Measurements from ENCODE around the gene CYB561. TPM values are rescaled to one million over a fixed set of nuclear protein-coding genes. Genes with fewer than 3 reads are reported as not detected.

CYB561 gene
- total and polyA plus RNA-seq, 9 of the 15 experiments (the other 6 are each of a cell fraction or from before 2014, with no cell fraction given) = 4.0 to 30.8 (median 17.4) TPM

DNA sequence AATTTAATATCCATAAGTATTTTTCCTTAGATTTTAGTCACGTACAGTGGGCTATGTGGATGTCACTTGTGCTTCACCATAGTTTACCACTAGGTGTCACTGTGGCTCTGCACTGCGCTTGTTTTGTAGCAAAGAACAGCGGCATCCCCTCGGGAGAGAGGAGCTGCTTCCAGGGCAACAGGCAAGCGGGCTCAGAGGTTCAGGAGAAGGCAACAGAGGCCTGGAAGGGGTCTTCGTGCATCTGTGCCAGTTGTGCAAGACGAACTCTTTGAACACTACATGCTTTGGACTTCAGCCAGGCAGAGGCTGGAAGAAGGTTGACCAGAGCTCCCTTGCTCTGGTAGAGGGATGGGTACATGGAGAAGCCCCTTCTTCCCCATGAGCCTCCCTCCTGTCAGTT lies 20.6 kb downstream of the CYB561 start (continued):
- TF ChIP-seq, protein P1, sequence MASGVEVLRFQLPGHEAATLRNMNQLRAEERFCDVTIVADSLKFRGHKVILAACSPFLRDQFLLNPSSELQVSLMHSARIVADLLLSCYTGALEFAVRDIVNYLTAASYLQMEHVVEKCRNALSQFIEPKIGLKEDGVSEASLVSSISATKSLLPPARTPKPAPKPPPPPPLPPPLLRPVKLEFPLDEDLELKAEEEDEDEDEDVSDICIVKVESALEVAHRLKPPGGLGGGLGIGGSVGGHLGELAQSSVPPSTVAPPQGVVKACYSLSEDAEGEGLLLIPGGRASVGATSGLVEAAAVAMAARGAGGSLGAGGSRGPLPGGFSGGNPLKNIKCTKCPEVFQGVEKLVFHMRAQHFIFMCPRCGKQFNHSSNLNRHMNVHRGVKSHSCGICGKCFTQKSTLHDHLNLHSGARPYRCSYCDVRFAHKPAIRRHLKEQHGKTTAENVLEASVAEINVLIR (CRISPR knock-in tag; IDR thresholded peaks at IDR 0.05) = no peak
- 0 out of 2 replicates have a peak, but pooled peaks have one; percentile 23 for TF ChIP-seq ZNF384 (IDR thresholded peaks at IDR 0.05; ENCODE audit: low read depth, low read length)
- peak; percentile 31 for TF ChIP-seq NEUROD1 (IDR thresholded peaks at IDR 0.05; ENCODE audit: borderline replicate concordance, low read depth, low read length, partially characterized antibody)
- TF ChIP-seq, protein P2, sequence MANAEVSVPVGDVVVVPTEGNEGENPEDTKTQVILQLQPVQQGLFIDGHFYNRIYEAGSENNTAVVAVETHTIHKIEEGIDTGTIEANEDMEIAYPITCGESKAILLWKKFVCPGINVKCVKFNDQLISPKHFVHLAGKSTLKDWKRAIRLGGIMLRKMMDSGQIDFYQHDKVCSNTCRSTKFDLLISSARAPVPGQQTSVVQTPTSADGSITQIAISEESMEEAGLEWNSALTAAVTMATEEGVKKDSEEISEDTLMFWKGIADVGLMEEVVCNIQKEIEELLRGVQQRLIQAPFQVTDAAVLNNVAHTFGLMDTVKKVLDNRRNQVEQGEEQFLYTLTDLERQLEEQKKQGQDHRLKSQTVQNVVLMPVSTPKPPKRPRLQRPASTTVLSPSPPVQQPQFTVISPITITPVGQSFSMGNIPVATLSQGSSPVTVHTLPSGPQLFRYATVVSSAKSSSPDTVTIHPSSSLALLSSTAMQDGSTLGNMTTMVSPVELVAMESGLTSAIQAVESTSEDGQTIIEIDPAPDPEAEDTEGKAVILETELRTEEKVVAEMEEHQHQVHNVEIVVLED (CRISPR knock-in tag; IDR thresholded peaks at IDR 0.05) = no peak
- TF ChIP-seq, protein P3, sequence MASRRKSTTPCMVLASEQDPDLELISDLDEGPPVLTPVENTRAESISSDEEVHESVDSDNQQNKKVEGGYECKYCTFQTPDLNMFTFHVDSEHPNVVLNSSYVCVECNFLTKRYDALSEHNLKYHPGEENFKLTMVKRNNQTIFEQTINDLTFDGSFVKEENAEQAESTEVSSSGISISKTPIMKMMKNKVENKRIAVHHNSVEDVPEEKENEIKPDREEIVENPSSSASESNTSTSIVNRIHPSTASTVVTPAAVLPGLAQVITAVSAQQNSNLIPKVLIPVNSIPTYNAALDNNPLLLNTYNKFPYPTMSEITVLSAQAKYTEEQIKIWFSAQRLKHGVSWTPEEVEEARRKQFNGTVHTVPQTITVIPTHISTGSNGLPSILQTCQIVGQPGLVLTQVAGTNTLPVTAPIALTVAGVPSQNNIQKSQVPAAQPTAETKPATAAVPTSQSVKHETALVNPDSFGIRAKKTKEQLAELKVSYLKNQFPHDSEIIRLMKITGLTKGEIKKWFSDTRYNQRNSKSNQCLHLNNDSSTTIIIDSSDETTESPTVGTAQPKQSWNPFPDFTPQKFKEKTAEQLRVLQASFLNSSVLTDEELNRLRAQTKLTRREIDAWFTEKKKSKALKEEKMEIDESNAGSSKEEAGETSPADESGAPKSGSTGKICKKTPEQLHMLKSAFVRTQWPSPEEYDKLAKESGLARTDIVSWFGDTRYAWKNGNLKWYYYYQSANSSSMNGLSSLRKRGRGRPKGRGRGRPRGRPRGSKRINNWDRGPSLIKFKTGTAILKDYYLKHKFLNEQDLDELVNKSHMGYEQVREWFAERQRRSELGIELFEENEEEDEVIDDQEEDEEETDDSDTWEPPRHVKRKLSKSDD (conservative IDR thresholded peaks at IDR 0.05; ENCODE audit: low read length) = 0 out of 2 replicates have a peak, but pooled peaks have one; percentile 28
- TF ChIP-seq ZNF354B (CRISPR knock-in tag; IDR thresholded peaks at IDR 0.05) = no peak
- TF ChIP-seq, protein P4, sequence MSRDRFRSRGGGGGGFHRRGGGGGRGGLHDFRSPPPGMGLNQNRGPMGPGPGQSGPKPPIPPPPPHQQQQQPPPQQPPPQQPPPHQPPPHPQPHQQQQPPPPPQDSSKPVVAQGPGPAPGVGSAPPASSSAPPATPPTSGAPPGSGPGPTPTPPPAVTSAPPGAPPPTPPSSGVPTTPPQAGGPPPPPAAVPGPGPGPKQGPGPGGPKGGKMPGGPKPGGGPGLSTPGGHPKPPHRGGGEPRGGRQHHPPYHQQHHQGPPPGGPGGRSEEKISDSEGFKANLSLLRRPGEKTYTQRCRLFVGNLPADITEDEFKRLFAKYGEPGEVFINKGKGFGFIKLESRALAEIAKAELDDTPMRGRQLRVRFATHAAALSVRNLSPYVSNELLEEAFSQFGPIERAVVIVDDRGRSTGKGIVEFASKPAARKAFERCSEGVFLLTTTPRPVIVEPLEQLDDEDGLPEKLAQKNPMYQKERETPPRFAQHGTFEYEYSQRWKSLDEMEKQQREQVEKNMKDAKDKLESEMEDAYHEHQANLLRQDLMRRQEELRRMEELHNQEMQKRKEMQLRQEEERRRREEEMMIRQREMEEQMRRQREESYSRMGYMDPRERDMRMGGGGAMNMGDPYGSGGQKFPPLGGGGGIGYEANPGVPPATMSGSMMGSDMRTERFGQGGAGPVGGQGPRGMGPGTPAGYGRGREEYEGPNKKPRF (IDR thresholded peaks at IDR 0.05; ENCODE audit: low read depth, low read length) = no peak
- TF ChIP-seq, protein P5, sequence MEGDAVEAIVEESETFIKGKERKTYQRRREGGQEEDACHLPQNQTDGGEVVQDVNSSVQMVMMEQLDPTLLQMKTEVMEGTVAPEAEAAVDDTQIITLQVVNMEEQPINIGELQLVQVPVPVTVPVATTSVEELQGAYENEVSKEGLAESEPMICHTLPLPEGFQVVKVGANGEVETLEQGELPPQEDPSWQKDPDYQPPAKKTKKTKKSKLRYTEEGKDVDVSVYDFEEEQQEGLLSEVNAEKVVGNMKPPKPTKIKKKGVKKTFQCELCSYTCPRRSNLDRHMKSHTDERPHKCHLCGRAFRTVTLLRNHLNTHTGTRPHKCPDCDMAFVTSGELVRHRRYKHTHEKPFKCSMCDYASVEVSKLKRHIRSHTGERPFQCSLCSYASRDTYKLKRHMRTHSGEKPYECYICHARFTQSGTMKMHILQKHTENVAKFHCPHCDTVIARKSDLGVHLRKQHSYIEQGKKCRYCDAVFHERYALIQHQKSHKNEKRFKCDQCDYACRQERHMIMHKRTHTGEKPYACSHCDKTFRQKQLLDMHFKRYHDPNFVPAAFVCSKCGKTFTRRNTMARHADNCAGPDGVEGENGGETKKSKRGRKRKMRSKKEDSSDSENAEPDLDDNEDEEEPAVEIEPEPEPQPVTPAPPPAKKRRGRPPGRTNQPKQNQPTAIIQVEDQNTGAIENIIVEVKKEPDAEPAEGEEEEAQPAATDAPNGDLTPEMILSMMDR (IDR thresholded peaks at IDR 0.05 in 2 of 3, conservative IDR thresholded peaks at IDR 0.05 in 1 of 3; ENCODE audit: insufficient read depth in 2 of 3, low read depth in 1 of 3, low read length in 3 of 3) = peak; percentile 91 to 96 (median 94)
- TF ChIP-seq ELF4 (CRISPR knock-in tag; IDR thresholded peaks at IDR 0.05) = no peak
- TF ChIP-seq MED1 (CRISPR knock-in tag; IDR thresholded peaks at IDR 0.05; ENCODE audit: borderline replicate concordance) = no peak
- no peak for TF ChIP-seq ZNF780A (CRISPR knock-in tag; IDR thresholded peaks at IDR 0.05)
- no peak for TF ChIP-seq MYNN (IDR thresholded peaks at IDR 0.05)
- no peak for TF ChIP-seq MYNN (CRISPR knock-in tag; IDR thresholded peaks at IDR 0.05)
- peak; percentile 54 for TF ChIP-seq NFIC (IDR thresholded peaks at IDR 0.05)
- no peak for TF ChIP-seq MAFK (IDR thresholded peaks at IDR 0.05; ENCODE audit: low read length)
- no peak for TF ChIP-seq PCBP1 (IDR thresholded peaks at IDR 0.05; ENCODE audit: low read depth, low read length, poor library complexity, severe bottlenecking)
